ENCODE measurements around the gene SLC25A47. TPM values are rescaled to one million over a fixed set of nuclear protein-coding genes. Genes with fewer than 3 reads are reported as not detected.

Gene SLC25A47
- total RNA-seq, 3 donors from 2014 or later: 0.17 TPM; not detected in 2

DNA sequence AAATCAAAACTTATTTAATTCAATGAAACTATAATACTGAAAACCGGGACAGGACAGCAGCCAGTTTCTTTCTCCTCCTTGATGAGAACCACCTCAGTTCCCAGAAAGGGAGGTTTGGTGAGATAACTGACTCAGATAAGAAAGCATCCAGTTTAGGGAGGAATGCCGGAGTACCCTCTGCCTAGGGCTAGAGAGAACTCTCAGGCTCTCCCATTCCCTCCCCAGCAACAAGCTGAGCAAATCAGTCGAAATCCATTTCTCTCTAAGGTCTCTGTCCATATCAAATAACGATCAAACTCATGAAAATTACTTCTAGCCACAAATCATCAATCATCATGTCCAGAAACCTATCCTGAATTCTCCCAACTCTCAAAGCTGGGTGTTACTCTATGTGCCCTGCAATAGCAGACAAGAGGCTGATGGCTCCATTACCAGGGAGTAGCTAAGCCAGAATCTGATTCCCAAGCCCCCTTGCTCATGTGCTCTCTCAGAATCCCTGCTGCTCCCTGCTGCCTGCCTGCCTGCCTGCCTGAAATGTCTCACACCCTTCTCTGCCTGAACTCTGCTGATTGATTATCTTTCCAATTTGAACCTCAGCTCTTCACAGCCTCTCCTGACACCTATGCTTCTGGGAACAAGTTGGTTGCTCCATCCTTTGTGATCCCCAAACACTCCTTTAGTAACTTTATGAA, 49.4 kb downstream of the SLC25A47 start:
- DNase-seq (no peak), ATAC-seq (no peak)
- TF ChIP-seq, protein P1, sequence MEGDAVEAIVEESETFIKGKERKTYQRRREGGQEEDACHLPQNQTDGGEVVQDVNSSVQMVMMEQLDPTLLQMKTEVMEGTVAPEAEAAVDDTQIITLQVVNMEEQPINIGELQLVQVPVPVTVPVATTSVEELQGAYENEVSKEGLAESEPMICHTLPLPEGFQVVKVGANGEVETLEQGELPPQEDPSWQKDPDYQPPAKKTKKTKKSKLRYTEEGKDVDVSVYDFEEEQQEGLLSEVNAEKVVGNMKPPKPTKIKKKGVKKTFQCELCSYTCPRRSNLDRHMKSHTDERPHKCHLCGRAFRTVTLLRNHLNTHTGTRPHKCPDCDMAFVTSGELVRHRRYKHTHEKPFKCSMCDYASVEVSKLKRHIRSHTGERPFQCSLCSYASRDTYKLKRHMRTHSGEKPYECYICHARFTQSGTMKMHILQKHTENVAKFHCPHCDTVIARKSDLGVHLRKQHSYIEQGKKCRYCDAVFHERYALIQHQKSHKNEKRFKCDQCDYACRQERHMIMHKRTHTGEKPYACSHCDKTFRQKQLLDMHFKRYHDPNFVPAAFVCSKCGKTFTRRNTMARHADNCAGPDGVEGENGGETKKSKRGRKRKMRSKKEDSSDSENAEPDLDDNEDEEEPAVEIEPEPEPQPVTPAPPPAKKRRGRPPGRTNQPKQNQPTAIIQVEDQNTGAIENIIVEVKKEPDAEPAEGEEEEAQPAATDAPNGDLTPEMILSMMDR (IDR thresholded peaks at IDR 0.05): no peak
- no peak overlapping the region for H3K4me3 ChIP-seq
- H3K4me1 ChIP-seq (ENCODE audit: low read depth): peaks cover 12% of the 10 kb centered on the region
- H3K36me3 ChIP-seq (ENCODE audit: low read depth): no peaks in the 10 kb centered on the region
- intact Hi-C loops (cut with DNase I, micrococcal nuclease): loop anchor here in 1 of 2 donors (10.0 kb wide), 1 partner anchor 68 kb away; the partner anchor contains the start of gene SLC25A29
- no peaks in the 10 kb centered on the region for H3K9me3 ChIP-seq

DNA sequence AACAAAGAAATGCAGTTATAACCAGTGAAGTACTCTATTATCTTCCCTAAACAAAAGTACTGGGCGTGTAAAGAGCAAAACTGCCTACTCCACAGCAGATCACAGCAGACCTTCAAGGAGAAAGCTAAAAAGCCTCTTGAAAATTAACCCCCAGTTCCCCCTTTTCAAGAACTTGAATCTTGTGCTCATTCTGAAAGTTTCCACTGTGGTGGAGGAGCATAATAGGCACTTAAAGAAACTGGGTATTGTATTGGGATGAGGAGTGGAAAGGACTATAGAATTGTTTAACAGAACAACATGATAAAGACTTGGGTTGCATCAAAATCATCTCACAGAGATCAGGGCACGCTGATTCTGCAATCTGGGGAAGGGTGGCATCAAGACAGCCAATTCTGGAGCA, 51.1 kb downstream of the SLC25A47 start:
- intact Hi-C loops (cut with DNase I, micrococcal nuclease): loop anchor here in 1 of 2 donors (10.0 kb wide), 1 partner anchor 69 kb away; the partner anchor contains the start of gene SLC25A29
- peaks cover 13% of the 10 kb centered on the region for H3K4me1 ChIP-seq (ENCODE audit: low read depth)

DNA sequence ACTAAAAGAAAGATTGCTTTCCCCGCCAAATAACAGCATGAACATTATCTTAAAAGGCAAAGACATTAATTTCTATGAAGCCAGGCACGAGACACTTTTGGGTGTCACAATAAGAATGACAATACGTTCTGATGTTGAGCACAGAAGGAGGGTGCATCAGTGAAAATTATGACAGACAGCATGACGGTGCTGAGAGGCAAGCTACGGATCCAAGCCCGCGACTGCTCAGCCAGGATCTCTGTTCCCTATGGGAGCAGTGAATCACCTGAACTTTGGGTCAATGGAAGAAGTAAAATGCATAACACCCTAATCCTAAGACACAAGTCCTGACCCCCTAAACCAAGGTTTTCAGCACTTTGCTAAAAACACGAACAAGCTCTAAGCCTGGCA, 51.7 kb downstream of the SLC25A47 start:
- H3K4me1 ChIP-seq (ENCODE audit: low read depth): peaks cover 13% of the 10 kb centered on the region
- TF ChIP-seq, protein P1 (IDR thresholded peaks at IDR 0.05): no peak
- ATAC-seq: no peak

More for the DNA sequence above, 51.1 kb downstream of the SLC25A47 start:
- Histone ChIP-seq H3K4me3 (no peak overlapping the region), H3K9me3 (no peaks in the 10 kb centered on the region), H3K36me3 (ENCODE audit: low read depth) (no peaks in the 10 kb centered on the region)
- no peak for DNase-seq
- TF ChIP-seq, protein P1 (IDR thresholded peaks at IDR 0.05): no peak
- ATAC-seq: no peak

DNA sequence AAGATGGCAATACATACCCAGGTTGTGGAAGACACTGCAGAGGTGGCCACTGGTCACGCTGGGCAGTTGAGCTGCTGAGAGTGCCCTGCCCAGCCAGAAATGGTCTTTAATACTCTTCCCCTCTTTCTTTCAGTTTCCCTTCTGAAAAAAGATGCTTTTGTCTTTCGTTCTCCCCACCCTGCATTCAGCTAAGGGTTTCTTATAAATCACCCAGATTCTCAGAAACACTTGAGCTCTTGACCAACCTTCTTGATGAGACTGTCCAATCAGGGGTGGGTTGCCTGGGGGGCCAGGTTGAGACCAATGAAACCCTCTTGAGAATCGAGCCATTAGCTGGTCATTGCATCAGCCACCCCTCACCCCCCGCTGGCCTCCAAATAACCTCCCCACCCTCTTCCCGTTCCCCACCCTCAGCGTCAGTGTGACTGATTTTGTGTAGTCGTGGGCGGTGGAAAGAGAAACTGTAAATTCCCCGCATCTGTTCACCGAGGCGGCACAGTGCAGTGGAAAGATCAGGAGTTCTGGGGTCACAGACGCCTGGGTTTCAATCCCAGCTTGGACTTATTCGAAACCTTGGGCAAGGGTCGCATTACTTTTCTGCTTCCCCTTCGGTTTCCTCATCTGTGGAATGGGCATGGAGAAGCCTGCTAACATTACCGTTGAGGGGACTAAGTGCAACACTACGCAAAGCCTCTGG, 52.3 kb downstream of the SLC25A47 start:
- Histone ChIP-seq H3K4me1 (ENCODE audit: low read depth) (peaks cover 13% of the 10 kb centered on the region), H3K4me3 (peak overlapping the region; percentile 45), H3K9me3 (no peaks in the 10 kb centered on the region), H3K36me3 (ENCODE audit: low read depth) (no peaks in the 10 kb centered on the region)
- ATAC-seq: peak; percentile 52
- DNase-seq: peak; percentile 70 to 80 (median 71)
- TF ChIP-seq, protein P1 (IDR thresholded peaks at IDR 0.05): no peak
- intact Hi-C loops (cut with DNase I, micrococcal nuclease): loop anchor here in 1 of 2 donors (10.0 kb wide), 1 partner anchor 71 kb away; the partner anchor contains the start of gene SLC25A29

More for the DNA sequence above, 51.7 kb downstream of the SLC25A47 start:
- Histone ChIP-seq H3K4me3 (no peak overlapping the region), H3K36me3 (ENCODE audit: low read depth) (no peaks in the 10 kb centered on the region), H3K9me3 (no peaks in the 10 kb centered on the region)
- intact Hi-C loops (cut with DNase I, micrococcal nuclease): loop anchor here in 1 of 2 donors (10.0 kb wide), 1 partner anchor 70 kb away; the partner anchor contains the start of gene SLC25A29
- no peak for DNase-seq

DNA sequence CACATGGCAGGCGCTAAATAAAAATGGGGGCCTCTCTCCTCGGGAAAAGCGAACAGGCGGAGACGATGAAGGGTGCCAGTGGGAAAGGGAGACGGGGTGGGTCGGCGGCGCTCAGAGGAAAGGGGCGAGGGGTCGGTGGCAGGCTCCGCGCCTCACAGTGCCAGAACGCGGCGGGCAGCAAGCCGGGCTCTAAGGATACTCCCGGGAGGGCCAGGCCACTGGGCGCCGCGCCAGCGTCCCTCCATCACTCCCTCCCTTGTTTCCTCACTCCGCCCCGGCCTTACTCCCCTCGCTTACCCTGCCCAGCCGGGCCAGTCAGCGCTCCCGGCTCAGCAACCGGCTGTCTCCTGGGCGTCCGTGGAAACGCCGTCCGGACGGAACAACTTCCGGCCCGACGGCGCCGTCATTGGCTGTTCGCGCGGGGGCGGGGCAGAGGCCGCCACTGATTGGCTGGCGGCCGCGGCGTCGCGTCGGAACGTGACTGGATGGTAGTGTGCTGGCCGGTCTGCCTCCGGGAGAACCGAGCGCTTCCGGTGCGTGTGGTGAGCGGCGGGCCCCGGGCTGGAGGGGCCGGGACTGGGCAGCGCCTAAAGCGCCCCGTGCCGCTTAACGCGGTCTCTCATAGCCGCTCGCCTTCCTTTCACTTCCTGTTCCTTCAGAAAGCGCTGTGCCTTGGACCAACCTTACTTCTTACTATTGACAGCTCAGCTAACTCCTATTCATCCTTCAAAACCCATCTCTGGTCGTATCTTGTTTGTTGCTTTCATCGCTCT, 53.0 kb downstream of the SLC25A47 start, which contains the start of gene WDR25:
Gene WDR25 (plus strand): TSS at position 523 of the 773 bp plus-strand sequence.
- ATAC-seq: peak; percentile 92
- peak; percentile 95 to 97 (median 96) for DNase-seq
- Histone ChIP-seq H3K9me3 (no peaks in the 10 kb centered on the region), H3K4me1 (ENCODE audit: low read depth) (peaks cover 13% of the 10 kb centered on the region), H3K4me3 (peak within 1 kb of the TSS; percentile 45), H3K36me3 (ENCODE audit: low read depth) (no peaks in the 10 kb centered on the region)
- intact Hi-C loops (cut with DNase I, micrococcal nuclease): loop anchor here in 1 of 2 donors (10.0 kb wide), 1 partner anchor 71 kb away; the partner anchor contains the start of gene SLC25A29
- TF ChIP-seq, protein P1 (IDR thresholded peaks at IDR 0.05): no peak
